ENCODE data around the gene NLRC3.

GRCh38 chr16:3497771-3498170 is 79.4 kb downstream of the NLRC3 start:
- no peak for TF ChIP-seq CTCF (conservative IDR thresholded peaks at IDR 0.05; ENCODE audit: low read depth, low read length)
- no peak for TF ChIP-seq EZH2 (IDR thresholded peaks at IDR 0.05; ENCODE audit: borderline replicate concordance, low read depth, low read length, poor library complexity, severe bottlenecking)
